Body of pancreas (tissue), 4 donors: Measurements from ENCODE around the gene NET1. TPM values are rescaled to one million over a fixed set of nuclear protein-coding genes. Genes with fewer than 3 reads are reported as not detected.

Experiments used
- ATAC-seq: fragments of 150-250 bp; one replicate; pipeline ENCODE4 v1.9.1; 2016
- DNase-seq, 4 donors: peaks; one replicate each; pipeline ENCODE4 v3.0.0-alpha.2; 2019
- H3K27ac ChIP-seq, 4 donors: fragments of 200-600 bp; sonication (generic); 1 replicate in 3 of 4; 2 replicates in 1 of 4; pipeline versions ENCODE4 v1.5.1 to v1.6.1; 2016 to 2019; ENCODE audit warnings: mild to moderate bottlenecking in 1 of 4, mixed read lengths in 1 of 4, moderate library complexity in 1 of 4
- H3K27me3 ChIP-seq, 2 donors: fragments of 200-600 bp; sonication (generic); one replicate each; pipeline ENCODE4 v1.6.0; 2016; ENCODE audit warnings: mild to moderate bottlenecking in 1 of 2
- H3K36me3 ChIP-seq, 2 donors: fragments of 200-600 bp; sonication (generic); replicated peaks in 1 of 2; 2 replicates each; pipeline ENCODE4 v1.5.1; 2016; ENCODE audit warnings: low read depth in 2 of 2; ENCODE audit not compliant: insufficient read depth in 1 of 2
- H3K4me1 ChIP-seq: fragments of 200-600 bp; sonication (generic); one replicate; pipeline ENCODE4 v1.6.0; 2016
- H3K4me3 ChIP-seq, 2 donors: fragments of 200-600 bp; sonication (generic); 1 replicate in 1 of 2; 2 replicates in 1 of 2; pipeline ENCODE4 v1.5.1; 2016 to 2019
- H3K9me3 ChIP-seq, 3 donors: fragments of 200-600 bp; sonication (generic); 1 replicate in 2 of 3; 2 replicates in 1 of 3; pipeline ENCODE4 v1.5.1; 2016
- POLR2A ChIP-seq, 3 donors: fragments of 450-650 bp; IDR thresholded peaks; one replicate each; pipeline ENCODE4 v1.6.1; 2016; ENCODE audit warnings: antibody characterized with exemption in 3 of 3, mild to moderate bottlenecking in 2 of 3
- WGBS, 2 donors: methylation state at CpG; one replicate each; pipeline ENCODE4 v1.1.5; 2017; 5-methylcytosine and 5-hydroxymethylcytosine counted together
- intact Hi-C: fragments of 100-400 bp; cut with DNase I; formaldehyde crosslinking; loops from one replicate; pipeline ENCODE4 v1.15.1; 2023
- total RNA-seq, 2 donors: library from RNA; depleted of rRNA; stranded (reverse); fragments of >200 nt; gene quantifications; one replicate each; pipeline ENCODE4 v1.1.0, GENCODE V29; 2016
- TF ChIP-seq, protein P1 (sequence below), 7 experiments: fragments of 450-650 bp in 4 of 7; fragments of 200-600 bp in 3 of 7; sonication (generic) in 3 of 7; IDR thresholded peaks; one replicate each; pipeline ENCODE4 v1.5.1; 2016 to 2019; ENCODE audit warnings: antibody characterized with exemption in 7 of 7

The NET1 gene
- total RNA-seq, 2 donors from 2014 or later: 37.9 to 70.3 TPM

GRCh38 chr10:5453749-5454489 lies 41.6 kb downstream of the NET1 start:
- Histone ChIP-seq H3K27ac (no peak overlapping the region), H3K4me3 (no peak overlapping the region), H3K36me3 (peaks cover 4 to 32% of the 10 kb centered on the region in 2 donors), H3K27me3 (no peaks in the 10 kb centered on the region), H3K4me1 (peaks cover 14% of the 10 kb centered on the region), H3K9me3 (no peaks in the 10 kb centered on the region)
- DNase-seq (no peak), ATAC-seq (no peak)
- 88 to 91% methylated on average over 13 of the region's 13 CpGs for WGBS, 2 donors
- intact Hi-C loops: no loop called here
- TF ChIP-seq POLR2A (IDR thresholded peaks at IDR 0.05): no peak
- TF ChIP-seq, protein P1, sequence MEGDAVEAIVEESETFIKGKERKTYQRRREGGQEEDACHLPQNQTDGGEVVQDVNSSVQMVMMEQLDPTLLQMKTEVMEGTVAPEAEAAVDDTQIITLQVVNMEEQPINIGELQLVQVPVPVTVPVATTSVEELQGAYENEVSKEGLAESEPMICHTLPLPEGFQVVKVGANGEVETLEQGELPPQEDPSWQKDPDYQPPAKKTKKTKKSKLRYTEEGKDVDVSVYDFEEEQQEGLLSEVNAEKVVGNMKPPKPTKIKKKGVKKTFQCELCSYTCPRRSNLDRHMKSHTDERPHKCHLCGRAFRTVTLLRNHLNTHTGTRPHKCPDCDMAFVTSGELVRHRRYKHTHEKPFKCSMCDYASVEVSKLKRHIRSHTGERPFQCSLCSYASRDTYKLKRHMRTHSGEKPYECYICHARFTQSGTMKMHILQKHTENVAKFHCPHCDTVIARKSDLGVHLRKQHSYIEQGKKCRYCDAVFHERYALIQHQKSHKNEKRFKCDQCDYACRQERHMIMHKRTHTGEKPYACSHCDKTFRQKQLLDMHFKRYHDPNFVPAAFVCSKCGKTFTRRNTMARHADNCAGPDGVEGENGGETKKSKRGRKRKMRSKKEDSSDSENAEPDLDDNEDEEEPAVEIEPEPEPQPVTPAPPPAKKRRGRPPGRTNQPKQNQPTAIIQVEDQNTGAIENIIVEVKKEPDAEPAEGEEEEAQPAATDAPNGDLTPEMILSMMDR (IDR thresholded peaks at IDR 0.05): no peak

DNA sequence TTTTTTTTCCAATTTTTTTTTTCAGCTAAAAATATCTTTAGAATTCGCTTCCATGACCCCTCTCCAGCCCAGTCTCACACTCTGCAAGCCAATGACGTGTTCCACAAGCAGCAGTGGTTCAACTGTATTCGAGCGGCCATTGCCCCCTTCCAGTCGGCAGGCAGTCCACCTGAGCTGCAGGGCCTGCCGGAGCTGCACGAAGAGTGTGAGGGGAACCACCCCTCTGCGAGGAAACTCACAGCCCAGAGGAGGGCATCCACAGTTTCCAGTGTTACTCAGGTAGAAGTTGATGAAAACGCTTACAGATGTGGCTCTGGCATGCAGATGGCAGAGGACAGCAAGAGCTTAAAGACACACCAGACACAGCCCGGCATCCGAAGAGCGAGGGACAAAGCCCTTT lies 44.2 kb downstream of the NET1 start:
- Histone ChIP-seq H3K27me3 (no peaks in the 10 kb centered on the region), H3K36me3 (peaks cover 4 to 32% of the 10 kb centered on the region in 2 donors), H3K4me1 (peaks cover 3% of the 10 kb centered on the region), H3K4me3 (no peak overlapping the region), H3K27ac (no peak overlapping the region), H3K9me3 (no peaks in the 10 kb centered on the region)
- no peak for TF ChIP-seq POLR2A (IDR thresholded peaks at IDR 0.05)
- TF ChIP-seq, protein P1 (IDR thresholded peaks at IDR 0.05): no peak
- intact Hi-C loops: no loop called here
- ATAC-seq: no peak
- WGBS, 2 donors: 86 to 96% methylated on average over 12 of the region's 12 CpGs
- DNase-seq: no peak

GRCh38 chr10:5457741-5458140 lies 45.4 kb downstream of the NET1 start:
- no peaks in the 10 kb centered on the region for H3K4me1 ChIP-seq
- H3K36me3 ChIP-seq: peaks cover 4 to 32% of the 10 kb centered on the region in 2 donors
- no peak overlapping the region for H3K27ac ChIP-seq
- no peaks in the 10 kb centered on the region for H3K9me3 ChIP-seq
- no peaks in the 10 kb centered on the region for H3K27me3 ChIP-seq
- intact Hi-C loops: no loop called here
- DNase-seq (no peak), ATAC-seq (no peak)
- WGBS, 2 donors: 90 to 93% methylated on average over 3 of the region's 3 CpGs
- no peak overlapping the region for H3K4me3 ChIP-seq
- no peak for TF ChIP-seq POLR2A (IDR thresholded peaks at IDR 0.05)
- TF ChIP-seq, protein P1 (IDR thresholded peaks at IDR 0.05): no peak

DNA sequence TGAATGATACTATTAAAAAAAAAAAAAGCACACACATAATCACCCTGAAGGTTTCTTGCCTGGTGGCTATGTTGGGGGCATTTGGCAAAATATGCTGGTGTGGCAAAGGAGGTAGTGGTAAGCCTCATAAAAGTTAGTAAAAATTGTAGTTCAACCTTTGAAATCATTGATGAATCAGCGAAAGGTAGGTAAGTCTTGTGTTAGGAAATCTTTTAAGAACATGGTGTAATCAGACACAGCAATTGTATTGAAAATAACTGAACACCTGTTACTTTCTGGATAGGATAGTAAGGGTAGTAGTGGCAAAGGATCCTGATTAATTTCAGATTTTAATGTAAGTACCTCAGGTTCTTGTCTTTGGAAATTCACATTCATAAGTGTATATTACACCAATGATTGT lies 46.1 kb downstream of the NET1 start:
- 80 to 96% methylated on average over 1 of the region's 1 CpG for WGBS, 2 donors
- no peak for DNase-seq
- Histone ChIP-seq H3K4me3 (no peak overlapping the region), H3K4me1 (no peaks in the 10 kb centered on the region), H3K27me3 (no peaks in the 10 kb centered on the region), H3K36me3 (peaks cover 4 to 26% of the 10 kb centered on the region in 2 donors), H3K9me3 (no peaks in the 10 kb centered on the region), H3K27ac (no peak overlapping the region)
- no peak for ATAC-seq
- intact Hi-C loops: no loop called here
- TF ChIP-seq POLR2A (IDR thresholded peaks at IDR 0.05): no peak
- TF ChIP-seq, protein P1 (IDR thresholded peaks at IDR 0.05): no peak
